ENCODE data around the gene SIN3A.
"Not testable (repeated sequence)": the region's sequence is repeated elsewhere in the genome, so short reads cannot be mapped to it uniquely, and the experiment has no call there.

The SIN3A gene

DNA sequence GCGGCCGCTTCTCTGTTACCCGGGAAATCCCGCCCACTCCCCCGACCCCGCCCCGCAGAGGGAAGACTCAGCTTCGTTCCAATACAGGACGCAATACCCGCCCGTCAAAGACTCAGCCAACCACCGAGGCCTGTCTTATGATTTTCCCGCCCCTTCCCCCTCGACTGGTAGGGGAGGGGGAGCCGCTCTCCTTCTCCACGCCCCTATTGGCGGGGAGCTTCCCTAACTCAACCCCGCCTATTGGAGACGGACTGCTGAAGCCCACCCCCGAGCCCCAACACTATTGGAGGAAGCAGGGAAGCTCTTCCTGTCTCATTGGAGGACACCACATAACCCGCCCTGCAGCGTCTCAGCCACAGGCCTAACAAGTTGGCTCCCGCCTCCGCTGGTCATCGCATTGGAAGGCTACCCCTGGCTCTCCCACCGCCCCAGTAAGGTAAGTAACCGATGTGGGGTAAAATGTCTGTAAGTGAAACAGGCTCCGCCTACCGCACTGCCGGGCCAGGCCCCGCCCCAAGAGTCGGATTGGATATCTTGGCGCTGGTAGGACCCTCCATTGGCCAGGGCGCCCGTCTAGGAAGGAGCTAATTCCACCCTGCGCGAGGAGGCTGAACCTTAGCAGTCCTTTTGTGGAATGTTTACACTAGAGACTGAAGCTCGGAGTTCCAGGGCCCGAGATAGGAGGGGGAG, at the start of gene SIN3A:
Gene SIN3A (minus strand): TSS at position 17 of the 690 bp plus-strand sequence. CDS start 21,315 bp downstream, outside the sequence.
- peak; percentile 100 for DNase-seq

DNA sequence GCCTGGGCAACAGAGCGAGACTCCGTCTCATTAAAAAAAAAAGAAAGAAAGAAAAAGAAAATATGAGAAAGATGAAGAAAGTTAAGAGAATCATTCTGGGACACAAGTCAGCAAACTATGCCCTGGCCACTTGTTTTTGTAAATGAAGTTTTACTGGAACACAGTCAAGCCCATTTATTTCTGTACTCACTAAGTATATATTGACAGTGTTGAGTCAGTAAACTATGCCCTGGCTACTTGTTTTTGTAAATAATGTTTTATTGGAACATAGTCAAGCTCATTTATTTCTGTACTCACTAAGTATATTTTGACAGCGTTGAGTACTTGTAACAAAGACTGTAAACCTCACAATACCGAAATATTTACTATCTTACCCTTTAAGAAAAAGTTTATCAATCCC, 42.2 kb upstream of the SIN3A start:
- DNase-seq: no peak

DNA sequence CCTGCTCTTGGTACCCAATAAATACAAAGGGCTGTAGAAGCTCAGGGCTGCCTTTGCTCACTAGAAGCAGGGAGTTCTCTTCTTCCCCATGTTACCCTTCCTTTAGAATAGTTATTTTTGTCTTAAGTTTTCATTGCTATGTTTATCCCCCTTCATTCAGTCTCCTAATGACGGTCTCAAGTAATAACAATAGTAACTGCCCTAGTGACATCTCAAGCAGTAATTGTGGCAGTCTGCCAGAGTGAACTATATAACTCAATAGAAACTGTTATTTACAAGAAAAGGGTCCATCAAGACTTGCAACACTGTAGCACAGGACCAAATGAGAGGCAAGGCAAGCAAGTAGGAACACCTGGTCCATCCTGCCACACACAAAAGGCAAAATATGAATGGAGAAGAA, 32.5 kb upstream of the SIN3A start:
- DNase-seq: no peak

DNA sequence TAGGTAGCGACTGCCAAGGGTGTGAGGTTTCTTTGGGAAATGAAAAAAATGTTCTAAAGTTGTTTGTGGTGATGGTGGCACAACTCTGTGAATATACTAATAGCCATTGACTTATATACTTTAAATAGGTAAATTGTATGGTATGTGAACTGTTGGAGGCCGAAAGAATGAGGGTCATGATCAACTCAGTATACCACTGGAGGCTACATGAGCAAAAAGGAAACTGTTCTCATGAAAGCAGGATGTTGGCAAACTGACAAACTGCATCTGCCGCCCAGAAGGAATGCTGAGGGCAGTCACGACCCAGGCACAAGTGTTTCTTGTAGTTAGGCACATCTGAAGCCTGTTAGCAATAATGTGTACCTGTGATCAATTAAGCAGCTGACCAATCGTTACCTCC, 32.1 kb upstream of the SIN3A start:
- DNase-seq: not testable (repeated sequence)

DNA sequence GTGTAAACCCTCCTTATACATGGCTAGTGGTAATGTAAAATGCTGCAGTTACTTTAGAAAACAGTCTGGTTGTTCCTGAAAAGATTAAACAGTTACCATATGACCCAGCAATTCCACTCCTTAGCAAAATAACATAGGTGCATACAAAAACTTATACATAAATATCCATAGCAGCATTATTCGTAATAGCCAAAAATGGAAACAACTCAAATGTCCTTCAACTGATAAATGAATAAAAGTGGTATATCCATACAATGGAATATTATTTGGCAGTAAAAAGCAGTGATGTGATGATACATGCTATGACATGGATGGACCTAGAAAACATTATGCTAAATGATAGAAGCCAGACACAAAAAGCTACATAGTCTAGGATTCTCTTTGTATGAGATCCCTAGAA, 31.6 kb upstream of the SIN3A start:
- no peak for DNase-seq

DNA sequence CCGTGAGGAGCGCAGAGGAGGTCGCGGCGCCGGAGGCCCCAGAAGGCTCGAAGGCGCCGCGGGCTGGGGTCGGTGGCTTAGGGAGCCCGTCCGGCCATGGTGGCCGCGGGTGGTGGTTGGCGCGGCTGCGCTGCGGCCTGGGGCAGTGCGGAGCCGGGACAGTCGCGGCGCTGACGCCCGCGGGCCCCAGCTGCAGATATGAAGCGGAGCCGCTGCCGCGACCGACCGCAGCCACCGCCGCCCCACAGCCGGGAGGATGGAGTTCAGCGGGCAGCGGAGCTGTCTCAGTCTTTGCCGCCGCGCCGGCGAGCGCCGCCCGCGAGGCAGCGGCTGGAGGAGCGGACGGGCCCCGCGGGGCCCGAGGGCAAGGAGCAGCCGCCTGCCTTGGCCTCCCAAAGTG, 29.0 kb upstream of the SIN3A start:
- DNase-seq: not testable (repeated sequence)

DNA sequence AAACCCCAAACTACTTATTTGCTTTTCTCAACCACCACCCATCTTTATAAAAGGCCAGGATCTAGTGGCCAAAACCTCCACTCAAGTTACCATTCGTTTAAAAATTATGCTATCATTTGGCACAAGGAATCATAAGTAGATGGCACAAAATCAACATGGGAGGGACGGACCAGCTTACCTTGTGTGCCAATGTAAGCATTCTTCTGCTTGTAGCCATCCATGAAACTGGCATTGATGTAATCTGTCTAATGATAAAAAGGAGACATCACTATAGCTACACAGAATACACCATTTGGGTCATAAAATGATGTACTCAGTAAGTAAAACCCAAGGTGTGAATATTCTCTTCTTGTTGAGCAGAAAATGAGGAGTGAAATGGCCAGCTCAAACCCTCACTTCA, 28.2 kb upstream of the SIN3A start:
- no peak for DNase-seq

DNA sequence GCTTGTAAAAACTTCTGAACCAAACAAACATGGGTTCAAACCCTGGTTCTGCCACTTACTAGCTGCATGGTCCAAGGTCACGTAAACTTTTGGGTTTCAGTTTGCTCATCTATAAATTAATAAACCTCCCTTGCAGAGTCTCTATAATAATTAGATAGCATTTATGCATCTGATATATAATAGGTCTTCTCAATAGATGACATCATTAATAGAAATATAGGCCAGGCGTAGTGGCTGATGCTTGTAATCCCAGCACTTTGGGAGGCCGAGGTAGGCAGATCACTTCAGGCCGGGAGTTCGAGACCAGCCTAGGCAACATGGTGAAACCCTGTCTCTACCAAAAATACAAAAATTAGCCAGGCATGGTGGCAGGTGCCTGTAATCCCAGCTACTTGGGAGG, 25.6 kb upstream of the SIN3A start:
- not testable (repeated sequence) for DNase-seq

DNA sequence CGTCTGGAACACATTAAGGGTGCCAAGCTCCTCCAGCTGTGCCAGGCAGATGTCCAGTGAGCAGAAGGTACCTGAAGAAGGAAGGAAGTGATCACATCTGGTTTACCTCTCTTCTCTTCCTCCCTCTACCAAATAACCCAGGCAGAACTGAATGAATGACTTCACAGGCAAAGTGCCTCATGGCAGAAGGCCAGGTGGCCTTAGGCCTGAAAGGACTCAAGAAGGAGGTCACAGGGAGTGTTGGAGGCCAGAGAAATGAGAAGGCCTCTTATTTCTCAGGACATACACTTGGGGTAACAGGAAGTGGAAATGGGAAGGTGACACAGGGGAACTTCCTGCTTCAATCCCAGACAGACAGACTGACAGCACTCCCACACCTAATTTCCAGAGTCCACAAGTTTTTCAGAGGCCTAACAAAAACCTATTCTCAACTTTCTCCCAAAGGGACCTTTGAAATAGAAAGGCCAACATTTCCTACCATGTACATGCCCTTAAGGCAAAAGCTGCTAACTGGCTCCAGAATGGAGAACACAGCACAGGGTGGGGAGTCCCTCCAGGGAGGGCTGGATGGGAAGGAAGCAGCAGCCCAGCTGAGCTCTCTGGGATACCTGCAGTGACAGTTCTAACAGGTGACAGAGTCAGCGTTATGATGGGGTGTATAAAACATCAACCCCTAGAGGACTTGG, 17.6 kb upstream of the SIN3A start:
- DNase-seq: no peak

DNA sequence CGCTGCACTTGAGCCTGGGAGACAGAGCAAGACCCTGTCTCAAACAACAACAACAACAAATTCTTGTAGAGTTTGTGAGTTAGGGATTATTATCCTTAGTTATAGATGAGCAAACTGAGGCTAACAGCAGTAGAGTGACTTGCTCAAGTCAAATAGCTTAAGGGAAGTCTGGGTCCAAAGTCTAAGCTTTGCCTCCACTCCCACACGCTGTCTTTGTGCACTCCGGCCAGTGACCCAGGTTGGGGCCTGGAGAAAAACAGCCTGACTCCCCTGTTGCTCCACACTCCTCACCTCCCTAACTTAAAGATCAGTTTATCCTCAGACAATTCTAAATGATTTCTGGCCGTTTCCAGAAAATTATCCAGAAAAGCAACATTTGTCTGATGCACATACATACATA, 9.2 kb upstream of the SIN3A start:
- no peak for DNase-seq

DNA sequence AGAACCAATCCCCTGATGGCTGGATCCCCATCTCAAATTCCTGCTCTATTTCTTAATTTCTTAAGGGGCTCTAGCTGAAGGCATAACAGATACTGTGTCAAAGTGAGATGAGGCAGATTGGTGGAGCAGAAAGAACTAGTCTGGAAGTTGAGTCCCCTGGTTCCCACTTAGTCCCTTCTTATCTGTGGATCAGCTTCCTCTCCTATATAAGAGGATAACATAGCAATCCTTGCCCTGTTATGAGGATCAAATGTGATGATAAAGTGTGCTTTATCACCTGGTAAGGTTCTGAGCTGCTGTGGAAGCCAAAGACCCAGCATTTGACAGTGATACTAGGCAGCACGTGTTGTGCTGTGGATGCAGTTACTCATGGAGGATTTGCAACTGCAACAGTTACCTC, 8.1 kb upstream of the SIN3A start:
- DNase-seq: no peak

DNA sequence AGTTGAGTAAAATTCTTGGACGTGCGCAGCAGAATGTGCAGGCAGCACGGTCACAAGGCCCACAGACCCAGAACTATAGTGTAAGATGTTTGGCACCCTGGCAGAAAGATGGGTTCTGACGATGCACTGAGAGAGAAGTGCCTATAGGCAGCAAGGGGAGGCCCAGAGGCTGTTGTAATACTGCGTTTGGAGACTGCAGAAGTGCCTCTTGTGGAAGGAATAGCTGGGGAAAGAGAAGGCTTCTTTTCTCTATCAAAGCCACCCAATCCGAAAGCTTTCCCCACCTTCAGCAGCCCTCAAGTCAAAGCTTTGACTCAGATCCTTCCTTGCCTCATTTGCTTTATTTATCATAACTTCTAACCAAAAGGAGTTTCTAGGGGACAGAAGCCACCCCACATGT, 5.2 kb upstream of the SIN3A start:
- no peak for DNase-seq

DNA sequence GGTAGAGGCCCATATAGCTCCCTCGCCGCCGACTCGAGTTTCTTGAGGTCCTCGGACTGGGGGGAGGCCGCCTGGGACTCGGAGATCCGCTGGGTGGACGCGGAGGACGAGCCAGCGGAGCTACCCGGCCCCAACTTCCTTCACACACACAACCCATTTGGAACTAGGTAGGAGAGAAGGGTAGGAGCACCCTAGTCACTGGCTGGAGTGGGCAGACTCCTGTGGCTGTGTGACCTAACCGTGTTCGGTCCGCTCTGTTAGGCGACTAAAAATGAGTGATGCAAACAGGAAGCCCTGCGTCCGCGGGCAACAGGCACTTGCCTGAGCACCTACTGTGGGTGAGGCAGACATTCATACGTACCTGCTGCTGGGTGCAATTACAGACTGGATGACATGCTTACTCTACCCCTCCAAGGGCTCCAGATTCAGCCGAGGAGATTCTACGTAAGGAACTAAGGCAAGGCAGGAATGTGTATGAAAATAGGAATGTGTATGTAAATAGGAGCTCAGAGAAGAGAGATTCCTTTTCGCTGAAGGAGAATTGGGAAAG, 4.6 kb upstream of the SIN3A start:
- DNase-seq: no peak

DNA sequence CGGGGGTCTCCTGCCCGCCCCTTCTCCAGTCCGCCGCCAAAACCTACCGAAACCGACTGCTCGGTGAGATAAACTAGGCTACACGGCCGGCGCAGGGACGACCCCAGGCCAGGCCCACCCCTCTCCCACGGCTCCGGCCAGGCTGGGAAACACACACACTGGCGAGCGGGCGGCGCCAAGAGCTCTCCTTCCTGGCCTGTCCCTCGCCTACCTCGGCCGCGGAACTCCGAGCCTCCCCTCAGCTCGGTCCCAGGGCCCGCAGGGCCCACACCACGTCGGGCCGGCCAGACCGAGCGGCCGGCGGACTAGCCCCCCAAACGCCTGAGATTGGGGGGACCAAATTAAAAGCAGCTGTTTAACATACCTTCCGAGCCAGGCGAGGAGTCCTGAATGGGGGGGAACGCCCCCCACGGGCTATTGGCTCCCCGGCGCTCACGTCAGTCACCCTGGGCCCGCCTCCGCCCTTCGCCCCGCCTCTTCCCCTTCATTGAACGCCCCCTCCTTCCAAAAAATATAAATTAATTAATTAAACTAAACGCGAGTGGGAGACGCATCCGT, 4.0 kb upstream of the SIN3A start:
- peak; percentile 57 for DNase-seq

DNA sequence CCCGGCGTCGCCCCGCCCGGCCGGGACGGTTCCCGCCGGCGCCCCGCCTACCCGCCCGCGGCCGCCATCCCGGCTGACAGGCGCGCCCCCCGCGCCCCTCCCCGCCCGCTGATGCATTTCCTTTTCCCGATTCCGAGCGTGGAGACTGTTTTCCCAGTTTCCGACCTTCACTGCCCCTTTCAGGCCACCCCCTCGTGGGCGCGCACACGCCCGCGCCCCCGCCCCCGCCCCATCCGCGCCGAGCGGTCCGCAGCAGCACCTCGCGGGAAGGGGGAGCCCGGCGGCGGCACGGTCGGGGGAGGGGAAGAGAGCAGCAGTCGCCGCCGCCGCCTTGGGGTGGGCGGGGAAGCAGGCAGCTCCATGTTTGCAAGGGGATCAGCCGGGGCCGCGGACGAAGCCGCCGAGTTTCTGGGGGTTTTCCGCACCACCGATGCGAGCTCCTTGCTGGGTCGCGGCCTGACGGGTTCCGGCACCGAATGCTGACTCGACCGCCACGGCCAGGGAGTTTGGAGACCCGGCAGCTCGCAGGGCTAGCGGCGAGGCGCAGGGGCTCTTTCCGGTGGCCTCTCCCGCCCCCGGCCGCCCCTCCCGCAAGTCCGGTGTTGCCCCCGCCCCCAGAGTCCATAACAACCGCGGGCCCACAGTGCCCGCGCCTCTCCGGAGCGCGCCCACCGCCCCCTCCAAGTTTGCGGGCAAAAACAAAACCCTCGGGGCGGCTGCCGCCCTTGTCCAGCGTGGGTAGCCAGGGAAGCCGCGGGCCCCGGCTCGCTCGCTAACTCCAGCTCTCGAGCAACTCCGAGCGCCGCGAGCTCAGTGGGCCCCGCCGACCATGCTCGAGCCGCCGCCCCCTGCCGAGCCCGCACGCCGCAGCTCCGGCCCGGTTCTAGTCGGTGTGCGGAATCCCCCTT, 3.2 kb upstream of the SIN3A start:
- DNase-seq: peak; percentile 56

DNA sequence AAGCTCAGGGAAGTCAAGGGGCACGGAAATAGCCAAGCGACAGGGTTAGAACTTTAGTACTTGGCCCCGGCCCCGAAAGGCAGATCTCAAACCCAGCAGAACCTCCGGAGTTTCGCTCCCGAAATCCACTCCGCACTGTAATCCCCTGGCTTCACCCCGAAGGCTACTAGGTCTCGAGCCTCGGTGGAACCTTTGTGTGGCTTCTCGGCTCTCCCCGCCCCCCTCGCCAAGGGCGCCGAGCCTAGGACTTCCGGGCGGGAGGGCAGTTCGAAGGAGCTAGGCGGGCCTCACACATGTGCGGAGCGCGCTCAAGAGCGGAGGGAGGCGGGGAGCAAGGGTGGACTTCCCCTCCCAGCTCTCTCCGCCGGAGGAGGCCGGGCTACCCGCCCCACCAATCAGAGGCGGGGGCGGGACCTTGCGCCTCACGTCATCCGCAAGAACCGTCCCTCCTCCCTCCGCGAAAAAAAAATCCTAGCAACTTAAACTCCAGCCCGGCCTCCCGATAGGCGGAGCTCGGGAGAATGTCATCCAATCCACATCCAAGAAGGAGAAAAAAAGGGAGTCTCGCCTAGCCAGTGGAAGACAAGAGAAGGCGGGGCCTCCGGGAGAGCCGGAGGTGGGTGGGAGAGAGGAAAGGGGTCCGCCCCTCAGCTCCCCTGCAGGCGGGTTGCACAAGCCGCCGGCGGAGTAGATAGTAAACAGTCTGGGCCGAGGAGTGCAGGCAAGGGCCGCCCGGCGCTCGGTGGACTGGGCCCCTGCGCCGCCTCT, 2.4 kb upstream of the SIN3A start:
- DNase-seq: peak; percentile 97

DNA sequence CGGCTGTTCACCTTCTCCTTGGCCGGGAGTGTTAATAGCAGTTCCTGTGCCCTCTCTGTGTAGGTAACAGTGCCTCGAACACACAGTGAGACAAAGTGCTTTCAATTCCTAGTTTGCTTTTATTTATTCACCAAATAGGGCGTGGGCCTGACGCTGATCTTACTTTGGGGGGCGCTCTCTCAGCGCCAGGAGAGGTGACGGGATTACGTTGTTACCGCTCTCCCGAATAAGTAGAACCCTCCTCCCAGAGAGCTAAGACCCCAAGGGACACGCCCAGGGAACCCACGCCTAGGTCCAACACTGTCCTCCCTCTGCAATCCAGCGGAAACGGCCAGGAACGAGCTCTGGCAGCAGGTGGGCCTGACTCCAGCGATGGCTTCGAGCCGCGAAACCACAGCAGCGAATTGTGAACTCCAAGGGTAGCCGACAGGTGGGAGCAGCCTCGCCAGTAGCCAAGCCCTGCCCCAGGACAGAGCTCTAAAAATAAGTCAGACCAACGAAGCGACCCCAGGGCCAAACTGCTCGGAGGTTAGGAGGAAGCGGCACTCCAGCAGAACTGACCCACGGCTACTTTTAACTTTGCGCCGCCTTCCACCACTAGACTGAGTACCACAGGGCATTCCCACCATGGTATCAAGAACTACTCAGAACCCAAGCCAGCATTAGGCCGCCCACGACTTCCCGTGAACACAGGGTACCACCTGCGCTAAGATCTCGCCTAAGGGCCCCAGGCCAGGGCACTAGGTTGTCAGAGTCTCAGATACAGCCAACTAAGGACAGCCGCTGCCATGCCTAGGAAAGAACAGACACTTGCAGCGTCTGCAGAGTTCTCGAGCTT, 1.6 kb upstream of the SIN3A start:
- DNase-seq: no peak

DNA sequence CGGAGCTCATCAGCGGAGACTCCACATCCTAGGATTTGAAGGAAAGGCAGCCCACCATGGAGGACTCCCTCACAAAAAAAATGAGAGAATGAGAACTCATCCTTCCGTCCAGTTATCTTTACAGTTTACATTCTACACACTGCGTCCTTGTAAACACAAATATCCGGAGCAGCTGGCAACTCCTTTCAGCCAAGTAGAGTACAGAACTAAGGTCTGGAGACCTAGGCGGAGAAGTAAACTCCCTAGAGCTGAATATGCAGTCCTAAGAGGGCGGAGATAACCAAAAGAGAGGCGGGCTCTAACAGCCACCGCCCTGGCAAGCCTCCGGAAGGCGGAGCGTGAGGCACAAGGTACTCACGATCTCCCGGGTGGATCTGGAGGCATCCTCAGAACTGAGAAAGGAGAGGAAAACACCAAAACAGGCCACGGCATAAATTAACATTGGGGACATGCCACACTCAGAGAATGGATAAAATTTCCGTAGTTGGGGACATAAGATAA, 924 bp upstream of the SIN3A start:
- DNase-seq: peak; percentile 54

DNA sequence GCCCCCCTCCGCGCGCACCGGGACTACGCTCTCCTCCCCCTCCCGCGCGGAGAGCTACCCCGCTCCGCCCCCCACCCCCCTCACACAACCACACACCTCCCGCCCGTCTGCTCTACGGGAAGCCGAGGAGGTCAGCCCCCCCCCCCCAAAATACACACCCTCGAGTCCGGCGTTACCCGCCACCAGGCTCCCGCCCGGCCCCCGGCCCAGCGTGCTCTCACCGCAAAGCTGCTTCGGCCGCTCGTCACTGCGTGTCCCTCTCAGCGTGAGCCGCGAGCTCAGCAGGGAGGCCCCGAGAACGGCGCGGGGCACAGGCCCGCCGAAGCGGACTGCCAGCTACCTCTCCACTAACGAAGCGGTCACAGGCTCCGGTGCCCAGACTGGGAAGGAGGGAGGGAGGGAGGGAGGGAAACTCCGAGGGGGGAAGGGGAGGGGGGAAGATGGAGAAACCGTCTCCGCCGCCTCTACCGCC, 252 bp downstream of the SIN3A start:
- DNase-seq: no peak

DNA sequence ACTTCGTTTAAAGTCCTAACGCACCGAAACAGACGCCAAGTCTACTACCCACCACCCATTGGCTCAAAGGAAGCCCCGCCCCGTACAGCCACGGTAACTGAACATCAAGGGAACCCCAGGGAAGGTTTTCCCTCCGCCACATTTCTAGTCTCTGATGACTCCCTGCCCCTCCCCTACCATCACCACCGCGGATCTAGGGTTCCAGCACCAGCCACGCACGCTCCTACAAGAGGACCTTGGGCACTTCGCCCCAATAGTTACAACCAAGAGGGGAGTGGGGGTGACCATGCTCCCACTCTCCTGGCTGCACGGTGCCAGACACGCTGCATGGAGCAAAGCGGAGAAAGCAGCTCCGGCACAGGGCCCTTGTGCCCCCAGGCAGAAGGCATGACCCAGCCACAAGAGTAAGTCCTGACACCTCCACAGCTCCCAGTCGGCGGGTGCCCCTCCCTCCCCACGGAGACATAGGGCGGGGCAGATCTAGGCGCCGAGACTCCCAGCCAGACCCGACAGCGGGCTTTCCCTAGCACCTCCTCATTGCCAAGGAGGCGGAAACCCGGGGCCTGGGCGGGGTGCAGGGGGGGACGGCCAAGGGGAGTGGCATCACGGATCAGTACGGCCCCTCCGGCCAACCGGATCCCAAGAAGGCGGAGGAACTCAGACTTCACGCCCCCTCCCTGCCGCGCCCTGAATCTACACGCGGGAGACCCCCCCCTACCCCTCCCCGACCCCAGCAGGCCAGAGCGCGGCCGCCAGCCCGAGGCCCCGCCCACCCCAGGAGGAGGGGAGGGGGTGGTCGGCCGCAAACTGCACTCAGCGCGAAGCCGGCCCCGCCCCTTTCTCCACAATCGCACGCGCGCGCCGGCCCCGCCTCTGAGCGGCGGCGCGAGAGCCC, 936 bp downstream of the SIN3A start:
- DNase-seq: peak; percentile 95

All from NCI-H1048 (cell line).